OCI-LY3 (cell line): ENCODE measurements around the gene DHX8.

Experiments used
- CTCF ChIP-seq: fragments of 200-600, 300-600 bp; sonication (generic); IDR thresholded peaks from 2 replicates; pipeline ENCODE4 v1.5.1; 2014; ENCODE audit warnings: antibody characterized with exemption, low read length, low read depth
- EZH2phosphoT487 ChIP-seq: fragments of 200-600 bp; shearing (Covaris generic); IDR thresholded peaks from 2 replicates; pipeline ENCODE4 v1.6.1; 2018; ENCODE audit warnings: antibody characterized with exemption, mixed run types, low read depth

- TF ChIP-seq CTCF: no peak
- no peak for TF ChIP-seq EZH2phosphoT487
Measured at GRCh38 chr17:43490621-43491020, 6.8 kb downstream of the DHX8 start.
